ENCODE results near the gene PPP1R1B.

PPP1R1B gene

GRCh38 chr17:39666231-39666600 is 39.5 kb downstream of the PPP1R1B start:
- H3K4me1 ChIP-seq (ENCODE audit: insufficient read depth, low read length, poor library complexity, severe bottlenecking): no peaks in the 10 kb centered on the region
- TF ChIP-seq CTCF (conservative IDR thresholded peaks at IDR 0.05; ENCODE audit: low read length) (no peak), EZH2phosphoT487 (IDR thresholded peaks at IDR 0.05; ENCODE audit: borderline replicate concordance) (no peak)

GRCh38 chr17:39666601-39667261 is 40.0 kb downstream of the PPP1R1B start:
- H4K20me1 ChIP-seq (ENCODE audit: insufficient read depth, low read length, poor library complexity, severe bottlenecking): no peaks in the 10 kb centered on the region
- no peaks in the 10 kb centered on the region for H3K4me1 ChIP-seq (ENCODE audit: insufficient read depth, low read length, poor library complexity, severe bottlenecking)
- no peaks in the 10 kb centered on the region for H3F3A ChIP-seq (ENCODE audit: low read depth)
- no peaks in the 10 kb centered on the region for H3K79me2 ChIP-seq (ENCODE audit: insufficient read depth, low read length)
- peaks cover 8% of the 10 kb centered on the region; the same call in 1 of the 2 replicates for H3K36me3 ChIP-seq (ENCODE audit: insufficient read depth, low read length)
- no peak for TF ChIP-seq EZH2phosphoT487 (IDR thresholded peaks at IDR 0.05; ENCODE audit: borderline replicate concordance)
- TF ChIP-seq CTCF (conservative IDR thresholded peaks at IDR 0.05; ENCODE audit: low read length): no peak
- H3K9ac ChIP-seq (ENCODE audit: low read depth, low read length, poor library complexity, severe bottlenecking): no peak overlapping the region
- no peaks in the 10 kb centered on the region for H3K9me3 ChIP-seq (ENCODE audit: insufficient read depth, low read depth, low read length)
- H3K9me2 ChIP-seq (replicated peaks; ENCODE audit: low read depth, low read length): no peaks in the 10 kb centered on the region
- H3K4me3 ChIP-seq (ENCODE audit: low read length, poor library complexity, severe bottlenecking): no peak overlapping the region
- H2AFZ ChIP-seq (ENCODE audit: low read length): no peak overlapping the region
- no peak overlapping the region for H3K4me2 ChIP-seq (ENCODE audit: low read depth, low read length, poor library complexity, severe bottlenecking)
- H3K27me3 ChIP-seq (ENCODE audit: insufficient read depth, low read length, poor library complexity, severe bottlenecking): no peaks in the 10 kb centered on the region

More at GRCh38 chr17:39666231-39666600, 39.5 kb downstream of the PPP1R1B start:
- Histone ChIP-seq H3K9me2 (replicated peaks; ENCODE audit: low read depth, low read length) (no peaks in the 10 kb centered on the region), H2AFZ (ENCODE audit: low read length) (no peak overlapping the region), H3K9ac (ENCODE audit: low read depth, low read length, poor library complexity, severe bottlenecking) (no peak overlapping the region), H3K4me2 (ENCODE audit: low read depth, low read length, poor library complexity, severe bottlenecking) (no peak overlapping the region), H3K27me3 (ENCODE audit: insufficient read depth, low read length, poor library complexity, severe bottlenecking) (no peaks in the 10 kb centered on the region), H3K79me2 (ENCODE audit: insufficient read depth, low read length) (no peaks in the 10 kb centered on the region), H3F3A (ENCODE audit: low read depth) (no peaks in the 10 kb centered on the region), H3K36me3 (ENCODE audit: insufficient read depth, low read length) (peaks cover 13% of the 10 kb centered on the region; the same call in 1 of the 2 replicates), H3K4me3 (ENCODE audit: low read length, poor library complexity, severe bottlenecking) (no peak overlapping the region), H4K20me1 (ENCODE audit: insufficient read depth, low read length, poor library complexity, severe bottlenecking) (no peaks in the 10 kb centered on the region), H3K9me3 (ENCODE audit: insufficient read depth, low read depth, low read length) (no peaks in the 10 kb centered on the region)

GRCh38 chr17:39667262-39667944 is 40.7 kb downstream of the PPP1R1B start:
- TF ChIP-seq EZH2phosphoT487 (IDR thresholded peaks at IDR 0.05; ENCODE audit: borderline replicate concordance): no peak
- no peak for TF ChIP-seq CTCF (conservative IDR thresholded peaks at IDR 0.05; ENCODE audit: low read length)
- Histone ChIP-seq H3K4me3 (ENCODE audit: low read length, poor library complexity, severe bottlenecking) (no peak overlapping the region), H3K79me2 (ENCODE audit: insufficient read depth, low read length) (no peaks in the 10 kb centered on the region), H3K27me3 (ENCODE audit: insufficient read depth, low read length, poor library complexity, severe bottlenecking) (no peaks in the 10 kb centered on the region), H4K20me1 (ENCODE audit: insufficient read depth, low read length, poor library complexity, severe bottlenecking) (no peaks in the 10 kb centered on the region), H2AFZ (ENCODE audit: low read length) (no peak overlapping the region), H3K9ac (ENCODE audit: low read depth, low read length, poor library complexity, severe bottlenecking) (no peak overlapping the region), H3K9me3 (ENCODE audit: insufficient read depth, low read depth, low read length) (no peaks in the 10 kb centered on the region), H3F3A (ENCODE audit: low read depth) (no peaks in the 10 kb centered on the region), H3K9me2 (replicated peaks; ENCODE audit: low read depth, low read length) (no peaks in the 10 kb centered on the region), H3K4me1 (ENCODE audit: insufficient read depth, low read length, poor library complexity, severe bottlenecking) (no peaks in the 10 kb centered on the region), H3K4me2 (ENCODE audit: low read depth, low read length, poor library complexity, severe bottlenecking) (no peak overlapping the region), H3K36me3 (ENCODE audit: insufficient read depth, low read length) (0 out of 2 replicates have a peak, but pooled peaks cover 3% of the 10 kb centered on the region)

Measured in Loucy (cell line).